BE2C (cell line): ENCODE results near the gene DIP2C.

Experiments used
- DNase-seq: peaks from one replicate; pipeline ENCODE4 v3.0.0-alpha.2; 2020
- H3K27me3 ChIP-seq: fragments of 250-450 bp; sonication (Bioruptor Pico); 2 replicates; pipeline ENCODE4 v1.5.1; 2020; ENCODE audit warnings: mild to moderate bottlenecking
- H3K36me3 ChIP-seq: fragments of 250-450 bp; sonication (Bioruptor Pico); 2 replicates; pipeline ENCODE4 v1.5.1; 2020; ENCODE audit warnings: mild to moderate bottlenecking
- H3K4me1 ChIP-seq: fragments of 250-450 bp; sonication (Bioruptor Pico); 2 replicates; pipeline ENCODE4 v1.5.1; 2020
- H3K4me3 ChIP-seq: 2 replicates; pipeline ENCODE4 v1.5.1; 2011; ENCODE audit warnings: low read depth, low read length
- H3K9me3 ChIP-seq: fragments of 250-450 bp; sonication (Bioruptor Pico); 2 replicates; pipeline ENCODE4 v1.5.1; 2020
- CTCF ChIP-seq: IDR thresholded peaks from 2 replicates; pipeline ENCODE4 v1.5.1; 2012; ENCODE audit warnings: mild to moderate bottlenecking, low read depth, low read length

DIP2C gene

GRCh38 chr10:529468-530230 lies 159.8 kb downstream of the DIP2C start:
- Histone ChIP-seq H3K27me3 (no peaks in the 10 kb centered on the region), H3K4me1 (no peaks in the 10 kb centered on the region), H3K9me3 (no peaks in the 10 kb centered on the region)

GRCh38 chr10:528173-529165 lies 161.0 kb downstream of the DIP2C start:
- DNase-seq = no peak
- H3K4me3 ChIP-seq = no peak overlapping the region
- no peaks in the 10 kb centered on the region for H3K9me3 ChIP-seq
- H3K36me3 ChIP-seq = no peaks in the 10 kb centered on the region
- no peaks in the 10 kb centered on the region for H3K27me3 ChIP-seq
- H3K4me1 ChIP-seq = no peaks in the 10 kb centered on the region
- TF ChIP-seq CTCF = no peak

More at GRCh38 chr10:529468-530230, 159.8 kb downstream of the DIP2C start:
- Histone ChIP-seq H3K36me3 (no peaks in the 10 kb centered on the region), H3K4me3 (no peak overlapping the region)
- TF ChIP-seq CTCF = no peak
- DNase-seq = no peak

GRCh38 chr10:527416-527815 lies 162.1 kb downstream of the DIP2C start:
- Histone ChIP-seq H3K9me3 (no peaks in the 10 kb centered on the region), H3K27me3 (no peaks in the 10 kb centered on the region), H3K4me1 (no peaks in the 10 kb centered on the region), H3K36me3 (no peaks in the 10 kb centered on the region), H3K4me3 (no peak overlapping the region)
- TF ChIP-seq CTCF = no peak
- DNase-seq = no peak

GRCh38 chr10:526651-527312 lies 162.7 kb downstream of the DIP2C start:
- no peak for TF ChIP-seq CTCF
- no peaks in the 10 kb centered on the region for H3K27me3 ChIP-seq
- H3K9me3 ChIP-seq = no peaks in the 10 kb centered on the region
- H3K4me3 ChIP-seq = no peak overlapping the region
- DNase-seq = no peak
- peaks cover 4% of the 10 kb centered on the region; the same call in 1 of the 2 replicates for H3K4me1 ChIP-seq
- H3K36me3 ChIP-seq = no peaks in the 10 kb centered on the region

- Histone ChIP-seq H3K36me3 (no peaks in the 10 kb centered on the region), H3K9me3 (no peaks in the 10 kb centered on the region), H3K4me1 (peaks cover 4% of the 10 kb centered on the region; the same call in 1 of the 2 replicates), H3K27me3 (no peaks in the 10 kb centered on the region), H3K4me3 (no peak overlapping the region)
- DNase-seq = no peak
- no peak for TF ChIP-seq CTCF
Measured at GRCh38 chr10:525565-526315, 163.7 kb downstream of the DIP2C start.
